Measurements from ENCODE around the gene TBC1D8.

DNA sequence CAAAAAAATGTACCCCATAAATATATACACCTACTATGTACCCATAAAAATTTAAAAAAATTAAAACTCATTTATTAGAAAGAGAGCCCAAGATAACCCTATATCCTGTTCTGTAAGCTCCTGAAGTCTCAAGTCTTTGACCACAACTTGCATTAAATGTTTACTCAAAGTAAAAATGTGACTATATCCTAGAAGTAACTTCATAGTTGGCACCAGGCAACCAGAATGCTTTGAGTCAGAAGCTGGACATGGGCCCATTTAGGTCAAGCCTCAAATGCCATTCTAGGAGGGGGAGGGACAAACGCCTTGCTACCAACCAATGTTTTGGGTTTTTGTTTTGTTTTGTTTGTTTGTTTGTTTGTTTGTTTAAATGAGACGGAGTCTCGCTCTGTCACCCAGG is 9.3 kb upstream of the TBC1D8 start:
- TF ChIP-seq, protein P1, sequence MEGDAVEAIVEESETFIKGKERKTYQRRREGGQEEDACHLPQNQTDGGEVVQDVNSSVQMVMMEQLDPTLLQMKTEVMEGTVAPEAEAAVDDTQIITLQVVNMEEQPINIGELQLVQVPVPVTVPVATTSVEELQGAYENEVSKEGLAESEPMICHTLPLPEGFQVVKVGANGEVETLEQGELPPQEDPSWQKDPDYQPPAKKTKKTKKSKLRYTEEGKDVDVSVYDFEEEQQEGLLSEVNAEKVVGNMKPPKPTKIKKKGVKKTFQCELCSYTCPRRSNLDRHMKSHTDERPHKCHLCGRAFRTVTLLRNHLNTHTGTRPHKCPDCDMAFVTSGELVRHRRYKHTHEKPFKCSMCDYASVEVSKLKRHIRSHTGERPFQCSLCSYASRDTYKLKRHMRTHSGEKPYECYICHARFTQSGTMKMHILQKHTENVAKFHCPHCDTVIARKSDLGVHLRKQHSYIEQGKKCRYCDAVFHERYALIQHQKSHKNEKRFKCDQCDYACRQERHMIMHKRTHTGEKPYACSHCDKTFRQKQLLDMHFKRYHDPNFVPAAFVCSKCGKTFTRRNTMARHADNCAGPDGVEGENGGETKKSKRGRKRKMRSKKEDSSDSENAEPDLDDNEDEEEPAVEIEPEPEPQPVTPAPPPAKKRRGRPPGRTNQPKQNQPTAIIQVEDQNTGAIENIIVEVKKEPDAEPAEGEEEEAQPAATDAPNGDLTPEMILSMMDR (IDR thresholded peaks at IDR 0.05) = no peak
- TF ChIP-seq ZNF138 (CRISPR knock-in tag; conservative IDR thresholded peaks at IDR 0.05) = no peak
- no peak for TF ChIP-seq NR1H2 (CRISPR knock-in tag; IDR thresholded peaks at IDR 0.05)
- no peak for TF ChIP-seq JUN (CRISPR knock-in tag; IDR thresholded peaks at IDR 0.05)
- no peak for TF ChIP-seq STAT6 (CRISPR knock-in tag; conservative IDR thresholded peaks at IDR 0.05; ENCODE audit: low read depth)
- TF ChIP-seq ZNF232 (CRISPR knock-in tag; IDR thresholded peaks at IDR 0.05) = no peak
- no peak for TF ChIP-seq MAX (CRISPR knock-in tag; IDR thresholded peaks at IDR 0.05)
- no peak for TF ChIP-seq RELA (CRISPR knock-in tag; IDR thresholded peaks at IDR 0.05; ENCODE audit: borderline replicate concordance)
- no peak for TF ChIP-seq PRDM15 (CRISPR knock-in tag; IDR thresholded peaks at IDR 0.05)
- no peak for TF ChIP-seq TEAD4 (CRISPR knock-in tag; IDR thresholded peaks at IDR 0.05)
- no peak for TF ChIP-seq ZNF416 (CRISPR knock-in tag; IDR thresholded peaks at IDR 0.05)
- no peak for TF ChIP-seq CREB1 (CRISPR knock-in tag; IDR thresholded peaks at IDR 0.05)
- no peak for TF ChIP-seq NFE2L1 (CRISPR knock-in tag; IDR thresholded peaks at IDR 0.05)
- no peak for TF ChIP-seq ZNF121 (CRISPR knock-in tag; IDR thresholded peaks at IDR 0.05)
